ENCODE data around the gene POGZ. TPM values are rescaled to one million over a fixed set of nuclear protein-coding genes. Genes with fewer than 3 reads are reported as not detected.

The POGZ gene
- total RNA-seq, 1 donor from 2014 or later = 135 TPM

- Mint-ChIP-seq H3K27ac (no peak overlapping the region), H3K27me3 (no peaks in the 10 kb centered on the region), H3K36me3 (ENCODE audit: low read depth) (no peaks in the 10 kb centered on the region), H3K4me1 (no peaks in the 10 kb centered on the region), H3K4me3 (no peak overlapping the region), H3K9me3 (no peaks in the 10 kb centered on the region)
- no peak for DNase-seq
- ChIA-PET CTCF (interaction anchor here (0.6 to 1.0 kb wide), 2 partner anchors 28 to 91 kb away, joined by 3 read pairs; partner anchors contain the start of gene POGZ), POLR2A (interaction anchor here (1.0 kb wide), 1 partner anchor 42 kb away, joined by 3 read pairs; no protein-coding TSS in a partner anchor)
- no peak for ATAC-seq (ENCODE audit: low read depth)
- no peak for TF ChIP-seq CTCF (IDR thresholded peaks at IDR 0.05)
- intact Hi-C loops (cut with micrococcal nuclease) = no loop called here
Measured at GRCh38 chr1:151368393-151369301, 90.6 kb downstream of the POGZ start.

- DNase-seq (no peak), ATAC-seq (ENCODE audit: low read depth) (no peak)
- ChIA-PET POLR2A (interaction anchor here (1.0 to 1.1 kb wide), 2 partner anchors 21 to 41 kb away, joined by 3 read pairs; partner anchors contain the start of gene RFX5), CTCF (no interaction called here)
- intact Hi-C loops (cut with micrococcal nuclease) = no loop called here
- Mint-ChIP-seq H3K9me3 (no peaks in the 10 kb centered on the region), H3K4me3 (no peak overlapping the region), H3K4me1 (no peaks in the 10 kb centered on the region), H3K27ac (no peak overlapping the region), H3K27me3 (no peaks in the 10 kb centered on the region), H3K36me3 (ENCODE audit: low read depth) (no peaks in the 10 kb centered on the region)
- no peak for TF ChIP-seq CTCF (IDR thresholded peaks at IDR 0.05)
Measured at GRCh38 chr1:151367658-151368392, 91.5 kb downstream of the POGZ start.

GRCh38 chr1:151364996-151365395, 94.3 kb downstream of the POGZ start:
- no peak for DNase-seq
- CTCF ChIA-PET = no interaction called here
- Mint-ChIP-seq H3K36me3 (ENCODE audit: low read depth) (no peaks in the 10 kb centered on the region), H3K27ac (no peak overlapping the region), H3K27me3 (no peaks in the 10 kb centered on the region), H3K4me3 (no peak overlapping the region), H3K4me1 (no peaks in the 10 kb centered on the region), H3K9me3 (no peaks in the 10 kb centered on the region)
- TF ChIP-seq CTCF (IDR thresholded peaks at IDR 0.05) = no peak
- POLR2A ChIA-PET = interaction anchor here (1.1 kb wide), 1 partner anchor 38 kb away, joined by 3 read pairs; the partner anchor contains the start of gene PI4KB
- ATAC-seq (ENCODE audit: low read depth) = no peak
- intact Hi-C loops (cut with micrococcal nuclease) = no loop called here

GRCh38 chr1:151362308-151363155, 96.8 kb downstream of the POGZ start:
- POLR2A ChIA-PET = no interaction called here
- Mint-ChIP-seq H3K27me3 (no peaks in the 10 kb centered on the region), H3K4me1 (no peaks in the 10 kb centered on the region), H3K4me3 (no peak overlapping the region), H3K36me3 (ENCODE audit: low read depth) (no peaks in the 10 kb centered on the region), H3K9me3 (no peaks in the 10 kb centered on the region), H3K27ac (no peak overlapping the region)
- intact Hi-C loops (cut with micrococcal nuclease) = no loop called here
- no peak for DNase-seq
- no peak for ATAC-seq (ENCODE audit: low read depth)
- CTCF ChIA-PET = no interaction called here
- no peak for TF ChIP-seq CTCF (IDR thresholded peaks at IDR 0.05)
